A673 (cell line): ENCODE measurements around the gene CAGE1.
"Not testable (repeated sequence)": the region's sequence is repeated elsewhere in the genome, so short reads cannot be mapped to it uniquely, and the experiment has no call there.

Experiments
- CTCF ChIP-seq: fragments of 300-800, 200-600 bp; sonication (generic); conservative IDR thresholded peaks from 2 replicates; pipeline ENCODE4 v1.5.1; 2017; ENCODE audit warnings: low read depth, mild to moderate bottlenecking, antibody characterized with exemption, low read length, moderate library complexity, mixed read lengths
- EZH2 ChIP-seq: fragments of 200-600 bp; sonication (generic); IDR thresholded peaks from 2 replicates; pipeline ENCODE4 v1.6.1; 2017; ENCODE audit warnings: borderline replicate concordance, low read depth, mild to moderate bottlenecking, mixed read lengths, antibody characterized with exemption, low read length; ENCODE audit not compliant: poor library complexity, severe bottlenecking

GRCh38 chr6:7351916-7352315 is 37.6 kb downstream of the CAGE1 start:
- not testable (repeated sequence) for TF ChIP-seq CTCF, EZH2
